GM21367 (cell line): ENCODE results near the gene CLCN6.

Source experiments
- ATAC-seq: cut with Tn5 transposase; IDR thresholded peaks from one replicate; pipeline ENCODE4 v1.9.1; 2021; ENCODE audit not compliant: unreplicated experiment

CLCN6 gene

DNA sequence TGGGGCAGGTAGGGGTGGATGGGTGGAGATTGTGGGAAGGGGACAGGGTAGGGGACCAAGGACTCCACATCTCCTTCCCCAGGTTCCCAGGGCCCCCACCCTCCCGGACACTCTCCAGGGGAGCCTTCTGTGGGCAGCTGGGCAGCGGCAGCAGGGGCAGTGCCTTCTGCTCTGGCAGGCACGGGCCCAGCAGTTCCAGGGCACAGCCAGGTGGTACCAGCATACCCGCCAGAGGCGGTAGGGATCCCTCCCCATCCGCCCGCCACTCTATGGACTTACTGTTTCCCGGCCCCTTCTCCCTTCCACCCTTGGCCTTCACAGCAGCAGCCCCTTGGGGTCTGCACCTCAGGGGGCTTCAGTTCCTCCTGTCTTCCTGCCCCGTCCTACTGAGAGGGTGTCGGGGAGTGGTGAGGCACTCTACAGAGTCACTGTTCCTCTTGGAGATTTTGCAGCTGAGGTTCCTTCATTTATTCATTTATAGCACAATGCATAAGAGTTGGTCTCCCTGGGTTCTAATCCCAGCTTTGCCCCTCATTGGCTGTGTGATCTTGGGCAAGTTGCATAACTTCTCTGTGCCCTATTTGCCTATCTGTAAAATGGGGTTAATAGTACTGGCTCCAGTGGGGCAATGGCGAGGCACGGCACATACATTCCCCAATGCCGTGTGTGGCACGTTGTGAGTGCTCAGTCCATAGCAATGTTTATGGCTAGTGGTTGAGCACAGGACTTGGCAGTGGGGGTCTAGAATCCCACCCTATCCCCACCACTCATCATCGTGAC lies 27.0 kb upstream of the CLCN6 start:
- no peak for ATAC-seq

DNA sequence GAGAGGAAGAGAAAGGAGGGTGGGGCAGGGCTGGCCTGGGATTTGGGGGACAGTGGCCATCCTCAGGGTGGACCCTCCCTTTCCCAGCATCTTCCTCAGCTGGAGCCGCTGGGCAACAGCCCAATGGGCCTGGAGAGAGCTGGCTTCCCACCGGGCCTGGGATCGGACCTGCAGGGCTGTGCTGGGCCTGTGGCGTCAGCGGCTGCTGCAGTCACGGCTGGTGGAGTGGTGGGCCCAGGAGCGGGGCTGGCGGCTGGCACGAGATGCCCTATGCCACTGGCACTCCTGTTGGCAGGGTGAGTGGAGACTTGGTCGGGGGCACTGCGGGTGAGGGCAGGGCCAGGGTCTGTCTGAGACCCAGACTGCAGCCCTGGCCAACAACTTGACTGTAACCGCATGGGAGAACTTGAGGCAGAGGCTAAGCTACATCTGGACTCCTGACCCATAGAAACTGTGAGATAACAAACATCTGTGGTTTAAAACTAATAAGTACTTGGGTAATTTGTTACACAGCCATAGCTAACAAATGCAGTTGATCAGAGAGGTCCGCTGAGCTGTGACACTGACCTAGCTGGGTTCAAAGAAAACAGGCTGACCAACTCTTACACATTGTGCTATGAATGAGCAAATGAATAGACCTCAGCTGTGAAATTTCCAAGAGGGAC lies 26.1 kb upstream of the CLCN6 start:
- ATAC-seq = no peak

DNA sequence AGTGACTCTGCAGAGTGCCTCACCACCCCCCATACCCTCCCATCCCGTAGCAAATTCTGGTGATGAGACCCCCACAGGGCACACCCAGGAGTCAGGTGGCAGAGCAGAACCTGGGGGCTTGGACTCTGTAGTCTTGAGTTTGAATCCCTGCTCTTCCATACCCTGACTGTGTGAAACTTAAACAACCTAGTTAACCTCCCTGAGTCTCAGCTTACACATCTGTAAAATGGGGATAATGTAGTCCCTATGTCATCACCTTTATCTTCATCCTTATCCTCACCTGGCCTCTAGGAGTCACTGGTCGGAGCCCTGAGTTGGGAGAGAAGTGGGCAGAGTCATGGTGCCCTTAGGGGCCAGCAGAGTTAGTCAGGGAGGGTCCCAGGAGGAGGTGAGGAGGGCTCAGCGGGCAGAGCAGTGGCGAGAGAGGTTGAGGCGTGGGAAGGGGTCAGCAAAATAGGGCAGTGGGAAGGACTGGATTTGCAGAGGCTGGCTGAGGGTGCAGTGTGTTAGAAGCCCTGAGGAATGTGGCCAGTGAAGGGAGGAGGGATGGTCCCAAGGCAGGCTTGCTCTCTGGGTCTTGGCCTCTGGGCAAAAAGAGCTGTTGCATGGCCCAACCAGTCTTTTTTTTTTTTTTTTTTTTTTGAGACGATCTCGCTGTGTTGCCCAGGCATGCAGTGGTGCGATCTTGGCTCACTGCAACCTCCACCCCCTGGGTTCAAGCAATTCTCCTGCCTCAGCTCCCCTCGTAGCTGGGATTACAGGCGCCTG lies 25.4 kb upstream of the CLCN6 start:
- no peak for ATAC-seq

DNA sequence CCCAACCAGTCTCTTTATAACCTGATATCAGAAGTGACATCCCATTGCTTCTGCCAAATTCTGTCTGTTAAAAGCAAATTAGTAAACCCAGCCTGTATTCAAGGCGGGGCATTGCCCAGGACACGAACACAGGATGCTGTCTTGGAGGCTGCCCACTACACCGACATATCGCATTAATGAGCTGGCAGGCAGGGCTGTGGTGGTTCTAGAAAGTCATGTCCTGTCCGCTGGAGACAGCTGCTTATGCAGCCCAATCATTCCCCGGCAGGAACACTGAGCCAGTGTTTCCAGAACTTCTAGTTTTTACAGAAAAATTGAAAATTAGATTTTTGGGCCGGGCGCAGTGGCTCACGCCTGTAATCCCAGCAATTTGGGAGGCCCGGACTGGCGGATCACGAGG lies 24.7 kb upstream of the CLCN6 start:
- ATAC-seq = no peak

DNA sequence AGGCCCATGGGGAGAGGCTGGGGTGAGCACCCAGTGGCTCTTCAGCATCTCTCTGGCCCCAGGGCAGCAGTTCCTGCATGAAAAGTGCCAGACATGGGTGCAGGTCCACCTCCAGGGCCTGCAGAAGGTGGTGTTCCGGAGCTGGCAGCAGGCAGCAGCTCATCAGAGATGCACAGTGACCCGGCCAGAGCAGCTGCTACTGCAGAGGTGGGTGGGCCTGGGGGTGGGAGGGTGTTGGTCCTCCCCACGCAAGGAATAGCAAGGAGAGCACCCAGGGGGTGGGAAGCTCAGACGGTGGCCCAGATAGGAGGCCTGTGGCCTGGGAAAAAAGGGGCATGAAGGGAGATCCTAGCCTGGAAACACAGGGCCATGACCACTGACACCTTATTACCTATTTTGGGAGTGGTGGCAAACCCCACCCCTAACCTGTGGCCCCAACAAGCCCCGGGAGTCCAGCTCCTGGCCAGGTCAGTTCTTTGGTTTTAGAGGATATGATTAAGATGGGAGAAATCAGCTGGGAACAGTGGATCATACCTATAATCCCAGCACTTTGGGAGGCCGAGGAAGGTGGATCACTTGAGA lies 23.8 kb upstream of the CLCN6 start:
- no peak for ATAC-seq

DNA sequence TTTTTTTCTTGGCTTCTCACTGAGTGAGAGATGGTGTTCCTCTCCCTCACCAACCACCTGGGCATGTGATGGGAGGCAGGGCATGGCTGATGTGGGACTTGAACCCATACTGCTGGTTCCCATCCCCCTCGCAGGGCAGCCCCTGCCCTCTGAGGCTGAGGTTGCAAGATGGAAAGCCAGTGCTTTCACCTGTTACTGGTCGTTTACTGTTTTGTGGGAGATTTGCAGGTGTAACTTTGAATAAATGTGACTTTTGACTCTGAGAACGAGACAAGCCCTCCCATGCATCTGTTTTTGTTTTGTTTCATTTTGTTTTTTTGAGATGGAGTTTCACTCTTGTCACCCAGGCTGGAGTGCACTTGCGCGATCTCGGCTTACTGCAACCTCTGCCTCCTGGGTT lies 22.4 kb upstream of the CLCN6 start:
- no peak for ATAC-seq

DNA sequence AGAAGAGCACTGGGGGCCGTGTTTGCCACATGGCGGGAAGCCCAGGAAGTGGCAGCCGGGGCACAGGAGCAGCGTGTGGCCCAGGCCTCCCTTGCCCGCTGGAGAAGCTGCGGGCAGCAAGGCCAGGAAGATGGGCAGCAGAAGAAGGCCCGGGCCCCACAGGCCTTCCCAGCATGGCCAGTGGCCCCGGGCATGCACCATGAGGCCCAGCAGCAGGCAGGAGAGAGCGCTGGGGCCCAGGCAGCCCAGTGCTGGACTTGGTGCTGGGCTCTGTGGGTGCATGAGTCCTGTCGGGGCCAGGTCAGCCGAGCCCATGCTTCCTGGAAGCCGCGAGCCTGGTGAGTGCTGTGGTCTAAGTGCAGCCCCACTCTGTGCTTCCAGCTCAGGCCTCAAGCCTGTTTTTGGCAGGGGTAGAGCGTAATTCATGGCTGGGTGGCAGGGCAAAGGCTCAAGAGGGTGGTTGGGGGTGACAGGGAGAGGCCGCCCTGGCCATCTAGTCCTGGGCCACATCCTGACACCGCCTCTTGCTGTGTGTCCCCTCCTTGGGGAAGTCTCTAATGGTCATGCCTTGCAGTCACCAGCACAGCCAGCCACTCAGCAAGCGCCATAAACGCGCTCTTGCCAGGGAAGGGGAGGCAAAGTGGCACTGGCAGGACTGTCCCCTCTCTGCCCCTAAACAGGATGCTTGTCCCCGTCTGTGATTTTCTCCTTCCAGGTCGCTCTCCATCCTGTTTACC lies 21.6 kb upstream of the CLCN6 start:
- ATAC-seq = no peak

DNA sequence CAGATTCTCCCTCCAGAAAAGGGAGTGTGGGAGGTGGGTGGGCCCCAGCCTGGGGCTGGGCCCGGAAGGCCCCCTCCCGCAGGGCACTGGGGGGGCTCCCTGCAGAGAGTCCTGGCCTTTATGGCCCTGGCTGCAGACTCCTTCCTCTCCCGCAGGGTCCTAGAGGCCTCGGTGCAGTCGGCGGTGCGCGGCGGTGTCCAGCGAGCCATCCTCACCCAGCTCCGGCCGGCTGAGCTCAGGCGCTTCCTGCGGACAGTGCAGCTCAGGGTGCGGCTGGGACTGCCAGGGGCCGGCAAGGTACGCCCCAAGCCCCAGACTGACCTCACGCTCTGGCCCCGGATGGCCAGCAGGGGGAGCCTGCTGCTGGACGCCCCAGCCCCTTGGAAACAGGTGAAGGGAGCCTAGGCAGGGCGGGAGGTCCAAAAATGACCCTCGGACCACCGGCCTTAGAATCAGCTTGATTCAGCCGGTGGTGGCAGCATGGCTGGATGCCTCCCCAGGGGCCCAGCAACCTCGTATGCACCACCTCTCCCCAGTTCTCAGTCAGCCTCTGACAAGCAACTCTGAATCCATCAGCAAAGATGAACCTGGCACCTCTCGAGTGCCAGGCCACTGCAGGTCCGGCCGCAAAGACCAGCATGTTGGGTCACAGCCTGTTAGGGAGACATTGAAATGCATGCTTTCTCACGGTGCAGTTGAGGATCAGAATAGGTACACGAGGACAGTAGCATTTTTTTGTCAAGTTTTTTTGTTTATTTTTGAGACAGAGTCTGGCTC lies 20.8 kb upstream of the CLCN6 start:
- no peak for ATAC-seq

DNA sequence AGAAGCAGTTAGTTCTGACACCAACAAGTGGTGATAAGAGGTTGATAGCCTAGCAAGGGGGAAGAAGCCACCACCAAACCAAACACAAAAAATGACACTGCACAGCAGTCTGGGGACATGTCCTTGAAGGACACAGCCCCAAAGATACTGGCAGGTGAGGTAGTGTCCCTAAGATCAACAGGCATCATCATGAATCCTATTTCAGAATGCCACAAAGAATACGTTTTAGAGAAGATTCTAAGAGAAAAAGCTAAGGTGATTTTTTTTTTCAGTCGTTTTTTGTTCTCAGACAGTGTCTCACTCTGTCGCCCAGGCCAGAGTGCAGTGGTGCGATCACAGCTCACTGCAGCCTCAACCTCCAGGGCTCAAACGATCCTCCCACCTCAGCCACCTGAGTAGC lies 19.8 kb upstream of the CLCN6 start:
- no peak for ATAC-seq

DNA sequence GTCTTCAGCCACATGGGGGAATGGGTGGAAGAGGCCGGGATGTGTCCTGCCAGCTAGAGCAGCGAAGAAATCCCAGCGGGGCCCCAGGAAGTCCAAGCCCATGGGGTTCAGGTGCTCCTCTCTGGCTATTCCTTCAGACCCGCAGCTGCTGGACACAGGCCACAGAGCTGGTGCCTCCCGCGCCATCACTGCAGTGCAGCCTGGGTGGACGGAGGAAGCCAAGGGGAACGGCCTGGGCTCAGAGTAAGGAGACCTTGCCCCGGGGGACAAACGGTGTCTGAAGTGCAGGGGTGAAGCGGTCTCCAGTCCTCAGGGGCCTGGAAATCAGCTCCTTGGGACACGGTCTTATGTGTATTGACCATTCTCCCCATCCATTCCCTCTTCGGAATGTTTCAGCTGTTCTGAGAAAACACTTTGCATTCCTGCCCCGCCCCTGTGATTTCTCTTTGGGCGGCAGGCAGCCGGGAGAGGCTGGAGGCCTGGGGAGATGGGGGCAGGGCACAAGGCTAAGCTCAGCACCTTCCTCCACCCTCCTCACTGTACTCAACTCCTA lies 18.7 kb upstream of the CLCN6 start:
- no peak for ATAC-seq

DNA sequence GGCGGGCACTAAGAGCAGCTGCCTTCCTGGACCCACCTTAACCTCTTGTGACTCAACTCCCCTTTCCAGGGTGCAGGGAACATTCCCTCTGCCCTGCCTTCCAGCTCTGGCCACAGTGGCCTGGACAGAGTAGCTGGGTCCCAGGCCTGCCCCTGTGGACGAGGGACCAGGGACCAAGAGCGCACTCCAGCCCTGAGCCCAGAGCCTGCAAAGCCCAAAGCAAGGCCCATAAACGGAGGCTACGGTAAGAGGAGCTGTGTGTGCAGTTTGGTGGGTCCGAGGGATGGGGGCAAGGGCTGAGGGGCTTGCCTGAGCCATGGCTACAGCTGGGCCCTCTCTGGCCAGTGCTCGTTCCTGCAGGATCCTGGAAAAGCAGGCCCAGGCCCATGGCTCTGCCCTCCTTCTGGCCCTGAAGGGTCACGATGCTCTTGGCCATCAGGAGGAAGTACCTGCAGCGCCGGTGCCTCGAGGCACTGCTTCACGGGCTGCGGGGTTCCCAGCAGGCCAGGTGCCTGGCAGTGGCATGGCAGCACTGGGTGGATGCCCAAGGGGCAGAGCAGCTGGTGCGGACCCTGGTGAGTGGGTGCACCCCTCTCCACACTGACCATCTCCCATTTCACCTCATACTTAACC lies 18.1 kb upstream of the CLCN6 start:
- ATAC-seq = no peak

DNA sequence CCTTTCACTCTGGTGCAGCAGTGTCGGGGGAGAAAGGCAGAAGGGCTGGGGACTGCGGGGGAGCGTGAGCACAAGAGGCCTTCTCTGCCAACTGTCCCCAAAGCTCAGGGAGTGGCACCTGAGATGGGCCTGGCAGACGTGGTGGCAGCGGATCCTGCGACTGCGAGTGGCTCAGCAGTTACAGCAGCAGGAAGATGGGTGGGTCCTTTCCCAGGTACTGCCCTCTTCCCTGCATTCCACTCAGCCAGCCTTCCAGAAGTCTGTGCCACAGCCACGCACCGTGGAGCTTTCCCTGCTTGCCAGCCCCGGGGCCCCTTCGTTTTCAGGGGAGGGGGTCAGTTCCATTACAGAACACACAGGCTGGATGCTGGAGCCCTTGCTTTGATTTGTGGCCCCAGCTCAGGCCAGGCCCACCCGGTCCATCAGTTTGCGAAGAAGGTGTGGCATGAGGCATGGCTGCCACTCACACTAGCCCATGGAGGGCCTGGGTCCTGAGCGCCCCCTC lies 17.4 kb upstream of the CLCN6 start:
- no peak for ATAC-seq

DNA sequence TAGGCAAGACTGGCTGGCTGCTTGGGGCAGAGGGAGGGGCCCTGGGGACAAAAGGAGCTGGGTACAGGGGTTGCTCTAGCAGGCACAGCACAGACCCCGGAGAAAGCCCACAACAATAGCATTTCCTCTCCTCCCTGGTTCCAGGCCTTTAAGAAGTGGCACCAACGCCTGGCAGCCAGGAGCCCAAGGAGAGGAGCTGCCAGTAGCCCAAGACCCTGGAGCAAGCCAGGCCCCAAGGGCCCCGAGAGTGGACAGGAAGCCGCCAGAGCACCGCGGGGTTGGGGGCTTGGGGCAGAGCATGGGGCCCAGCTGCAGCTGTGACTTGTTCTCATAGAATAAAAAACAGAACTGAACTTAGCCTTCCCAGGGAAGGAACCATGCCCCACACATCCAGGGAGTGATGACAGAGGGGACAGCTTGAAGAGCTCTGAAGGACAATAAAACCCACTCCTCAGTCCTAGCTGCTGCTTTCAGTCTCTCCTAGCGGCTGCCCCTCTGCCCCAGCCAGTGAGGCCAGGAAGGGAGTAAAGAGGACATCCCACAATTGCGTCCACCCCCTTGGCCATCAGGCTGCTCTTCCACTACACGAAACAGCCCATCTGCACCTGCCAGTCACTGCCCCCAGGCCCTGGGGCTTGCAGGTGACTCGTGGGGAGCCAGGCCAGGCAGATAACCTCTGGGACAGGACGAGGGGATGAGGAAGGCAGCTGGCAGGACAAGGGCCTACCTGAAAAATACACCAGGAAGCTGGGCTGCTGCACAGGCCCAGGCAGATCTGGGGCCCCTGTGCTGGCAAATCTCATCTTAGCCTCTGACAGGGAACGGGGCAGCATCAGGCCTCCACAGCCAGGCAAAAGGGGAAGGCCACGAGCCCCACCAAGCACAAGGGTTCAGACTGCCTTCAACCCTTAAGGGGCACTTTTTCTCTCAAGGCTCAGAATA lies 16.6 kb upstream of the CLCN6 start:
- ATAC-seq = no peak

DNA sequence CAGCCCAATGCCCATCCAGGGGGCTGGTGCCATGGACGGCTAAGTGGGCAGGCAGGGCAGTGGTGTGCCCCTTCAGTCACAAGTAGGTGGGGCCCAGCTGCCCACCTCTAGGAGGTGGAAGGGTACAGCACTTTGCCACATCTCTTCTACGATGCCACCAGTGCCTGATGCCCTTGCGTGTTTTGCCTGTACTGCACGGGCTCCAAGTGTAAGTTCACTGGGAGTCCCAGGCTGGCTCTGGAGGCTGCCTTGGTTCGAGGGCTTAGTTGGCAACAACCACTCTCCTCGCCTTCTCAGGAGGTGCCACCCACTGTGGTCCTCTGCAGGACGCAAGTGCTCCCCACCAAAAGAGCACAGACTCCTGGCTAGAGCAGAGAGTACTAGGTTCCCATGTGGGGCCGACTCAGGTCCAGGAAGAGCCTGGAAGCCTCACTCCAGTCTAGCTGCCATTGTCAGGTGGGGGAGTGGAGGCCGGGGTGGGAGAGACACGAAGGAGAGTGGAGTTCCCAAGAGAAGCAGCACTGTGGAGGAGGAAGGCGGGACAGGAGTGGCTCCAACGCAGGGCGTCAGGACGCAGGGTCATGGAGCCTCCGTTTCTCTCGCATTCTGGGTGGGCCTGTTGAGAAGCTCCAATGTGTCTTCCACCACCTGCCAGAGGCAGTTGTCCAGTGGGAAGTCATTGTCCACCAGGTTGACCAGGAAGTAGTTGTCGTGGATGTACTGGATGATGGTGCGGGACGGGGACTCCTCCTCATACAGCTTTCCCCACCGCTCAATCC lies 15.7 kb upstream of the CLCN6 start:
- no peak for ATAC-seq

DNA sequence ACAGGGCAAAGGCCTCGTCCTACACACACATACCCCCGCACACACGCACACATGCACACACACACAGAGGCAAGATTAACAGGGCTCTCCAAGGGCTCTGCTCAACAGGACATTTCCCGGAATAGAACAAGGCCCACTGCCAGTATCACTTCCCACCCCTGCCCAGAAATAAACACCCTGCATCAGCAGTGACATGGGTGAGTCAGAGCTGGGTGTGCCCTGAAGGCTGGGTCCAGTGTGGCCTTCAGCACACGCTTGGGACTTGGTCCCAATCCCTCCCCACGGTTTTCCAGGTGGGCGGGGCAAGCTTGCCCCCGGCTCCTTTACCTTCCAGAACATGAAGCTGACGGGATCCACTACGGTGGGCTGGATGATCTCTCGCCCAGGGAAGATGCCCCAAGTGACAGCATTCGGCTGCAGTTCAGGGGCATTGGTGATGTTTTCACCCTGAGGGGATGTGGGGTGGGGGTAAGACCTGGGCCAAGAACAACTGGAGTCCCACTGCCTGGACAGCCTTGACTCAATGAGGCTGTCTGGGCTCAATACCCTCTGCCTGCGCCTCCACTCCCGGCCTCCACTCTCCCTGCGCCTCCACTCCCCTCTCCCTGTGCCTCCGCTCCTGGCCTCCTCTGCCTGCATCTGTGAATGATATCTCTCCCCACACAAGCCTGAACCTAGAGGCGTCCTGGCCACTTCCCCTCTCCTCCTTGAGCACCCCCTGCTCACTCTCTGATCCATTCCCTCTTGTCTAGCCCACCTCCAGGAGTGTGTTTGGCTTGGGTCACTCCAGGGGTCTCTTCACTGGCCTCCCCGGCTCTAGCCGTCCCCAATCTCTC lies 14.9 kb upstream of the CLCN6 start:
- ATAC-seq = no peak

DNA sequence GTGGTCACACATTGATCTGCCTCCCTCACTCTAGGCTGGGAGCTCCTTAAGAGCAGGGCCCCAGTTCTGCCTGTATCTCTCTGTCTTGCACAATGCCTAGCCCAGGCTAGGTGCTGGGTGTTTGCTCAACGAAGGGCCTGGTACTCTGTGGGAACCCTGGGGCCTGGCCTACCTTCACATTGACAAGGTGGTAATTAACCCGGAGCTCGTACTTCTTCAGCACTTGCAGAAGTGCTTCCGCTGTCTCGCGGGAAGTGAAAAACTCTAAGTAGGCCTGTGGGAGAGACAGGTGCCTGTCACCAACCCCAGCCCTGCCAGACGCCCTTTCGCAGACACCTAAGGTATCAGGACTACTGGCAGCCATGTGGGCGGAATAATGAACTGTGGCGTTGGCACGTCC lies 13.9 kb upstream of the CLCN6 start:
- no peak for ATAC-seq

DNA sequence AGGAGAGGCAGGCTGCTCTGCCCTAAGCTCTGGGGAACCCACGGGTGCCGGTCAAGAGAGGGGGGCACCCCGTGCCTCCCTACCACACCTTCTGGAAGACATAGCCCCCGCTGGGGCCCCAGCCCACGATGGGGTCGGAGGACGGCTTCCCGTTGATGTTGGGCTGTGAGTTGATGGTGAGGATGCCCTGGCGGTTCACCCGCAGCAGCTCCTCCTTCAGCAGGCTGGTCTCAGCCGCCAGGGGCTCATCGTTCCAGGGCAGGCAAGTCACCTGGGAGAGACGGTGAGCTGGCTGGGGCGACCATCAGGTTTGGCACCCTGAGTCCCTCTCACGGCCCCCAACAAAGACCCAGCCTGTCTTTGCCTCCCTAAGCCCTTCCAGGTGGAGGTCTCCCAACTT lies 12.2 kb upstream of the CLCN6 start:
- no peak for ATAC-seq
